Measurements from ENCODE around the gene EFNA3. TPM values are rescaled to one million over a fixed set of nuclear protein-coding genes. Genes with fewer than 3 reads are reported as not detected.

Gene EFNA3
- total RNA-seq, 1 experiment from 2014 or later, result 20.4 TPM

DNA sequence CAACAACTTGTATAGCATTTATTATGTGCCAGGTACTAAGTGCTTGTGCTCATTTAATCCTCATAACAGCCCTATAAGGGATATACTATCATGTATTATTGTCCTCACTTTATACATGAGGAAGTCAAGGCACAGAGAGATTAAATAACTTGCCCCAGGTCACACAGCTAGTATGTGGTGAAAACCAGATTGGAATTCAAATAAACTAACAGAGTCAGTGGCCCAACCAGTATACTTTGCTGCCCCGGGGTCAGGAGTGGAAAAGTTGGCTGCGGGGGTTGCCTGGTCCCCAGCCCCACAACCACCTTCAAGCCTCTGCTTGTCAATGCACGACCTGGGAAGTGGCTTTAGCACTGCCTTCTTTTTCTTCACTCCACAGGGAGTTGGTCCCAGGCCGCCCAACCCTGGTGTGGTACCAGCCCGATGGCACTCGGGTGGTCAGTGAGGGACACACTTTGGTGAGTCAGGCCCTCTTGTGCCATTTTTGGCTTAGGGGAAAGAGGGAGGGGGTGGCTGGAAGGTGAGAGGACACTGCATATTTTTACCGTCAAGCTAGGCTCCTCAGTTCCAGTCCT, 25.0 kb upstream of the EFNA3 start:
- TF ChIP-seq SRF (IDR thresholded peaks at IDR 0.05; ENCODE audit: low read depth) (no peak), EZH2phosphoT487 (IDR thresholded peaks at IDR 0.05; ENCODE audit: borderline replicate concordance) (no peak), ZNF274 (IDR thresholded peaks at IDR 0.05; ENCODE audit: low read depth, low read length) (no peak), FOSL1 (IDR thresholded peaks at IDR 0.05; ENCODE audit: low read depth) (no peak), SP1 (IDR thresholded peaks at IDR 0.05; ENCODE audit: low read depth) (no peak), ZFX (IDR thresholded peaks at IDR 0.05) (no peak), SIN3A (IDR thresholded peaks at IDR 0.05; ENCODE audit: low read depth) (no peak), POLR2A (IDR thresholded peaks at IDR 0.05; ENCODE audit: borderline replicate concordance, extremely low read depth, insufficient read depth, insufficient read length) (no peak), CBX3 (IDR thresholded peaks at IDR 0.05; ENCODE audit: low read depth) (no peak), TCF7L2 (IDR thresholded peaks at IDR 0.05; ENCODE audit: borderline replicate concordance, extremely low read depth, insufficient read depth, insufficient read length) (no peak), POLR2AphosphoS5 (IDR thresholded peaks at IDR 0.05; ENCODE audit: low read depth, low read length) (no peak), RAD21 (IDR thresholded peaks at IDR 0.05; ENCODE audit: low read depth) (no peak), ELF1 (IDR thresholded peaks at IDR 0.05; ENCODE audit: borderline replicate concordance, low read depth) (no peak), CEBPB (IDR thresholded peaks at IDR 0.05; ENCODE audit: low read depth) (no peak)
- TF ChIP-seq, protein P1, sequence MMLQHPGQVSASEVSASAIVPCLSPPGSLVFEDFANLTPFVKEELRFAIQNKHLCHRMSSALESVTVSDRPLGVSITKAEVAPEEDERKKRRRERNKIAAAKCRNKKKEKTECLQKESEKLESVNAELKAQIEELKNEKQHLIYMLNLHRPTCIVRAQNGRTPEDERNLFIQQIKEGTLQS (IDR thresholded peaks at IDR 0.05), result no peak
- TF ChIP-seq, protein P2, sequence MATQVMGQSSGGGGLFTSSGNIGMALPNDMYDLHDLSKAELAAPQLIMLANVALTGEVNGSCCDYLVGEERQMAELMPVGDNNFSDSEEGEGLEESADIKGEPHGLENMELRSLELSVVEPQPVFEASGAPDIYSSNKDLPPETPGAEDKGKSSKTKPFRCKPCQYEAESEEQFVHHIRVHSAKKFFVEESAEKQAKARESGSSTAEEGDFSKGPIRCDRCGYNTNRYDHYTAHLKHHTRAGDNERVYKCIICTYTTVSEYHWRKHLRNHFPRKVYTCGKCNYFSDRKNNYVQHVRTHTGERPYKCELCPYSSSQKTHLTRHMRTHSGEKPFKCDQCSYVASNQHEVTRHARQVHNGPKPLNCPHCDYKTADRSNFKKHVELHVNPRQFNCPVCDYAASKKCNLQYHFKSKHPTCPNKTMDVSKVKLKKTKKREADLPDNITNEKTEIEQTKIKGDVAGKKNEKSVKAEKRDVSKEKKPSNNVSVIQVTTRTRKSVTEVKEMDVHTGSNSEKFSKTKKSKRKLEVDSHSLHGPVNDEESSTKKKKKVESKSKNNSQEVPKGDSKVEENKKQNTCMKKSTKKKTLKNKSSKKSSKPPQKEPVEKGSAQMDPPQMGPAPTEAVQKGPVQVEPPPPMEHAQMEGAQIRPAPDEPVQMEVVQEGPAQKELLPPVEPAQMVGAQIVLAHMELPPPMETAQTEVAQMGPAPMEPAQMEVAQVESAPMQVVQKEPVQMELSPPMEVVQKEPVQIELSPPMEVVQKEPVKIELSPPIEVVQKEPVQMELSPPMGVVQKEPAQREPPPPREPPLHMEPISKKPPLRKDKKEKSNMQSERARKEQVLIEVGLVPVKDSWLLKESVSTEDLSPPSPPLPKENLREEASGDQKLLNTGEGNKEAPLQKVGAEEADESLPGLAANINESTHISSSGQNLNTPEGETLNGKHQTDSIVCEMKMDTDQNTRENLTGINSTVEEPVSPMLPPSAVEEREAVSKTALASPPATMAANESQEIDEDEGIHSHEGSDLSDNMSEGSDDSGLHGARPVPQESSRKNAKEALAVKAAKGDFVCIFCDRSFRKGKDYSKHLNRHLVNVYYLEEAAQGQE (IDR thresholded peaks at IDR 0.05; ENCODE audit: low read depth), result no peak
- DNase-seq (ENCODE audit: low read depth, low spot score), result no peak
- Histone ChIP-seq H3K9ac (ENCODE audit: low read length) (no peak overlapping the region), H3K36me3 (ENCODE audit: control insufficient read depth in 1 of 2, insufficient read depth in 2 of 2, low read length in 2 of 2) (peaks cover 25 to 35% of the 10 kb centered on the region in 2 experiments), H3K27me3 (ENCODE audit: insufficient read depth, low read length) (no peaks in the 10 kb centered on the region), H3K4me2 (ENCODE audit: low read length) (peak overlapping the region; percentile 100; the same call in 1 of the 2 replicates), H3K4me3 (replicated peaks in 1 of 2; ENCODE audit: low read depth in 1 of 2, low read length in 2 of 2) (no peak overlapping the region), H4K20me1 (ENCODE audit: insufficient read depth) (no peaks in the 10 kb centered on the region), H3K9me2 (ENCODE audit: insufficient read depth) (no peaks in the 10 kb centered on the region), H3K4me1 (ENCODE audit: control insufficient read depth in 1 of 2, insufficient read depth in 2 of 2, low read length in 2 of 2) (peaks cover 13 to 36% of the 10 kb centered on the region in 2 experiments), H2AFZ (ENCODE audit: low read depth, low read length, poor library complexity, severe bottlenecking) (no peak overlapping the region), H3K27ac (ENCODE audit: low read depth, low read length) (no peak overlapping the region), H3K79me2 (ENCODE audit: insufficient read depth, low read length) (peaks cover 39% of the 10 kb centered on the region), H3K9me3 (ENCODE audit: control insufficient read depth in 1 of 2, insufficient read depth in 1 of 2, low read depth in 1 of 2, low read length in 2 of 2) (no peaks in the 10 kb centered on the region)
- no TSS peak for BruUV-seq (replicated peaks)
- no peak for ATAC-seq
- POLR2A ChIA-PET, result interaction anchor here (0.6 kb wide), 1 partner anchor 473 kb away, joined by 3 read pairs; no protein-coding TSS in a partner anchor
- intact Hi-C loops (cut with micrococcal nuclease), result loop anchor here (5.0 kb wide), 1 partner anchor 51 kb away; the partner anchor contains the start of gene ZBTB7B
- CTCF ChIA-PET, result interaction anchor here (1.5 to 2.0 kb wide), 3 partner anchors 25 to 38 kb away, joined by 3 to 7 read pairs (median 6); partner anchors contain the start of gene EFNA3
- RAD21 ChIA-PET (ENCODE audit: low non-redundant PET in 1 of 2, low total read pairs in 2 of 2, uncharacterized antibody in 2 of 2, unreplicated experiment in 2 of 2), result no interaction called here

All from HCT116 (cell line).